Measurements from ENCODE around the gene ASB18. TPM values are rescaled to one million over a fixed set of nuclear protein-coding genes. Genes with fewer than 3 reads are reported as not detected.

ASB18 gene
- total and polyA plus RNA-seq, 2 of the 8 experiments (the other 6 are each of a cell fraction or from before 2014, with no cell fraction given): not detected

GRCh38 chr2:236193026-236193425 lies 71.2 kb downstream of the ASB18 start:
- no peak overlapping the region for H3K9ac ChIP-seq (replicated peaks in 1 of 4; ENCODE audit: extremely low read depth in 1 of 4, low read depth in 3 of 4, low read length in 3 of 4)
- H4K20me1 ChIP-seq (replicated peaks in 1 of 2; ENCODE audit: control insufficient read depth in 1 of 2, insufficient read depth in 2 of 2, low read length in 2 of 2): no peaks in the 10 kb centered on the region
- no peak overlapping the region for H3K4me3 ChIP-seq (ENCODE audit: extremely low read depth in 1 of 4, insufficient read depth in 2 of 4, low read depth in 3 of 4, low read length in 4 of 4)
- H4K91ac ChIP-seq (replicated peaks; ENCODE audit: insufficient read length, low read length): no peak overlapping the region
- no peak overlapping the region for H3K14ac ChIP-seq (ENCODE audit: insufficient read length)
- no peaks in the 10 kb centered on the region for H3K27me3 ChIP-seq (replicated peaks in 1 of 4; ENCODE audit: control insufficient read depth in 3 of 4, extremely low read depth in 1 of 4, insufficient read depth in 3 of 4, low read length in 3 of 4)
- H3K79me2 ChIP-seq (ENCODE audit: control insufficient read depth in 1 of 2, insufficient read depth in 2 of 2, low read length in 2 of 2): no peaks in the 10 kb centered on the region
- H4K5ac ChIP-seq (ENCODE audit: insufficient read length, low read depth, low read length): no peak overlapping the region
- WGBS, 2 experiments (ENCODE audit: extremely low coverage in 1 of 2, insufficient coverage in 1 of 2, insufficient read length in 1 of 2, insufficient replicate concordance in 2 of 2, low coverage in 1 of 2, low lambda C conversion rate in 2 of 2, missing lambda C conversion rate in 1 of 2): 74% methylated on average over 10 of the region's 10 CpGs; no CpG with 5 or more reads in 1 of the 2 experiments
- no peak overlapping the region for H3K56ac ChIP-seq (replicated peaks; ENCODE audit: insufficient read length, low read depth, low read length)
- ChIA-PET CTCF (ENCODE audit: partially characterized antibody) (interaction anchor here (1.0 to 1.4 kb wide), 4 partner anchors 15 to 86 kb away, joined by 3 to 5 read pairs (median 4); no protein-coding TSS in a partner anchor), POLR2A (ENCODE audit: partially characterized antibody) (interaction anchor here (1.3 kb wide), 1 partner anchor 16 kb away, joined by 3 read pairs; no protein-coding TSS in a partner anchor)
- H3K79me1 ChIP-seq (ENCODE audit: low read depth, low read length): no peaks in the 10 kb centered on the region
- H3K23ac ChIP-seq (ENCODE audit: insufficient read length): no peak overlapping the region
- H2AFZ ChIP-seq (ENCODE audit: low read length): no peak overlapping the region
- H2BK120ac ChIP-seq (replicated peaks; ENCODE audit: low read depth, low read length): no peak overlapping the region
- no peak overlapping the region for H3K4me2 ChIP-seq (ENCODE audit: insufficient read depth in 1 of 2, low read depth in 2 of 2, low read length in 2 of 2)
- no peaks in the 10 kb centered on the region for H3K23me2 ChIP-seq (ENCODE audit: low read depth, low read length)
- H2AK5ac ChIP-seq (ENCODE audit: low read depth, low read length): no peak overlapping the region
- no peak for FAIRE-seq
- H3K18ac ChIP-seq (ENCODE audit: extremely low read depth, low read length): no peak overlapping the region
- no peak overlapping the region for H2BK12ac ChIP-seq (ENCODE audit: low read depth, low read length)
- H2BK15ac ChIP-seq (ENCODE audit: low read length): no peak overlapping the region
- H2BK20ac ChIP-seq (ENCODE audit: low read length): no peak overlapping the region
- no peaks in the 10 kb centered on the region for H3K36me3 ChIP-seq (ENCODE audit: control insufficient read depth in 2 of 4, insufficient read depth in 4 of 4, low read length in 3 of 4)
- no peak overlapping the region for H2BK5ac ChIP-seq (ENCODE audit: low read depth, low read length)
- DNase-seq (ENCODE audit: low read depth in 1 of 2, low spot score in 2 of 2): peak in 1 of 2 experiments; percentile 52
- H3K4me1 ChIP-seq (replicated peaks in 1 of 4; ENCODE audit: control insufficient read depth in 3 of 4, insufficient read depth in 4 of 4, low read length in 3 of 4): no peaks in the 10 kb centered on the region; a peak in 1 of 7 replicates
- no peak overlapping the region for H4K8ac ChIP-seq (ENCODE audit: extremely low read depth, insufficient read depth, low read length)
- no peaks in the 10 kb centered on the region for H3K9me3 ChIP-seq (ENCODE audit: insufficient read depth in 2 of 2, low read depth in 1 of 2, low read length in 1 of 2)
- no peak overlapping the region for H3K27ac ChIP-seq (ENCODE audit: low read depth, low read length)
- no peak overlapping the region for H3K4ac ChIP-seq (replicated peaks; ENCODE audit: insufficient read length, low read depth, low read length)
- TF ChIP-seq POU5F1 (IDR thresholded peaks at IDR 0.05; ENCODE audit: low read depth, low read length): no peak
- TF ChIP-seq SRF (IDR thresholded peaks at IDR 0.05; ENCODE audit: low read depth, low read length): no peak
- no peak for TF ChIP-seq BCL11A (IDR thresholded peaks at IDR 0.05; ENCODE audit: low read depth in 2 of 2, low read length in 2 of 2)
- no peak for TF ChIP-seq HDAC2 (IDR thresholded peaks at IDR 0.05; ENCODE audit: borderline replicate concordance in 1 of 2, low read depth in 2 of 2, low read length in 2 of 2)
- TF ChIP-seq SP4 (IDR thresholded peaks at IDR 0.05; ENCODE audit: low read length): no peak
- TF ChIP-seq NANOG (IDR thresholded peaks at IDR 0.05; ENCODE audit: insufficient read depth, low read depth, low read length, poor library complexity, severe bottlenecking): no peak
- peak; percentile 33 to 51 (median 39) for TF ChIP-seq CTCF (IDR thresholded peaks at IDR 0.05; ENCODE audit: control extremely low read depth in 1 of 3, insufficient read depth in 1 of 3, low read depth in 1 of 3, low read length in 3 of 3)
- no peak for TF ChIP-seq TAF1 (IDR thresholded peaks at IDR 0.05; ENCODE audit: low read depth, low read length)
- no peak for TF ChIP-seq CHD2 (IDR thresholded peaks at IDR 0.05; ENCODE audit: low read length)
- no peak for TF ChIP-seq SIX5 (IDR thresholded peaks at IDR 0.05; ENCODE audit: low read depth, low read length)
- no peak for TF ChIP-seq GABPA (IDR thresholded peaks at IDR 0.05; ENCODE audit: borderline replicate concordance, insufficient read depth, low read length)
- no peak for TF ChIP-seq SAP30 (IDR thresholded peaks at IDR 0.05; ENCODE audit: insufficient read depth, insufficient replicate concordance, low read length)

Data from H1 (cell line).